Tibial nerve (tissue), 4 donors: ENCODE data around the gene CRHR1.

Source experiments
- CTCF ChIP-seq, 5 experiments: fragments of 200-600 bp in 3 of 5; fragments of 450-650 bp in 2 of 5; sonication (generic) in 3 of 5; IDR thresholded peaks; one replicate each; pipeline ENCODE4 v1.5.1; 2016 to 2019; ENCODE audit warnings: antibody characterized with exemption in 5 of 5, mild to moderate bottlenecking in 3 of 5, moderate library complexity in 2 of 5
- EP300 ChIP-seq, 2 donors: sonication (generic); formaldehyde crosslinking; IDR thresholded peaks; one replicate each; pipeline ENCODE4 v1.6.1; 2017; ENCODE audit warnings: antibody characterized with exemption in 2 of 2, mild to moderate bottlenecking in 1 of 2
- POLR2A ChIP-seq, 2 donors: fragments of 450-650 bp; IDR thresholded peaks; one replicate each; pipeline ENCODE4 v1.6.1; 2017; ENCODE audit warnings: antibody characterized with exemption in 2 of 2, mild to moderate bottlenecking in 2 of 2, moderate library complexity in 2 of 2

DNA sequence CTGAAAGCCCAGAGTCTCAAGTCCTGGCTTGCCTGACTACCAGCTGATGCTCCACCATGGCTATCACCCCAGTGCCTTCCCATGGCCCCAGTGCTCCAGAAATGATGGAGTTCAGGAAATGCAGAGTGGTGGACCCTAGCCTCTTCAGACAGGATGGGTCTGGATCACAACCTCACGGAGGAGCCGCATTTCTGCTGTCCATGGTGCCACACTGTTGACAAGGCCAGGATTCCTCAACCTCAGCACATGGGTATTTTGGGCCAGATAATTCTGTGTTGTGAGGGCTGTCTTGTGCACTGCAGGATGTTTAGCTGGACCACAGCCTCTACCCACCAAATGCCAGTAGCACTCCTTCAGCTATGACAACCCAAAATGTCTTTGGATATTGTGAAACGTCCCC lies 6.7 kb upstream of the CRHR1 start:
- TF ChIP-seq CTCF (IDR thresholded peaks at IDR 0.05) (no peak), POLR2A (IDR thresholded peaks at IDR 0.05) (no peak), EP300 (IDR thresholded peaks at IDR 0.05) (no peak)
